Mononuclear cell (primary cell): ENCODE results near the gene SMARCAL1. TPM values are rescaled to one million over a fixed set of nuclear protein-coding genes. Genes with fewer than 3 reads are reported as not detected.

Experiments
- H3K27me3 ChIP-seq: 2 replicates; pipeline ENCODE4 v1.6.0; 2011; ENCODE audit warnings: low read length, control low read depth; ENCODE audit not compliant: insufficient read depth
- H3K4me1 ChIP-seq: 2 replicates; pipeline ENCODE4 v1.5.1; 2011; ENCODE audit warnings: mild to moderate bottlenecking, low read length, control low read depth; ENCODE audit not compliant: insufficient read depth
- H3K4me3 ChIP-seq: 2 replicates; pipeline ENCODE4 v1.5.1; 2011; ENCODE audit warnings: mild to moderate bottlenecking, low read length, moderate library complexity
- H3K9me3 ChIP-seq: 2 replicates; pipeline ENCODE4 v1.5.1; 2011; ENCODE audit warnings: low read depth, mild to moderate bottlenecking, control low read depth, low read length
- total RNA-seq: library from RNA; depleted of rRNA; stranded (reverse); fragments of >200 nt; gene quantifications from one replicate; pipeline ENCODE4 v1.2.3, GENCODE V29; 2012

Gene SMARCAL1
- total RNA-seq, 1 donor: 2.6 TPM

DNA sequence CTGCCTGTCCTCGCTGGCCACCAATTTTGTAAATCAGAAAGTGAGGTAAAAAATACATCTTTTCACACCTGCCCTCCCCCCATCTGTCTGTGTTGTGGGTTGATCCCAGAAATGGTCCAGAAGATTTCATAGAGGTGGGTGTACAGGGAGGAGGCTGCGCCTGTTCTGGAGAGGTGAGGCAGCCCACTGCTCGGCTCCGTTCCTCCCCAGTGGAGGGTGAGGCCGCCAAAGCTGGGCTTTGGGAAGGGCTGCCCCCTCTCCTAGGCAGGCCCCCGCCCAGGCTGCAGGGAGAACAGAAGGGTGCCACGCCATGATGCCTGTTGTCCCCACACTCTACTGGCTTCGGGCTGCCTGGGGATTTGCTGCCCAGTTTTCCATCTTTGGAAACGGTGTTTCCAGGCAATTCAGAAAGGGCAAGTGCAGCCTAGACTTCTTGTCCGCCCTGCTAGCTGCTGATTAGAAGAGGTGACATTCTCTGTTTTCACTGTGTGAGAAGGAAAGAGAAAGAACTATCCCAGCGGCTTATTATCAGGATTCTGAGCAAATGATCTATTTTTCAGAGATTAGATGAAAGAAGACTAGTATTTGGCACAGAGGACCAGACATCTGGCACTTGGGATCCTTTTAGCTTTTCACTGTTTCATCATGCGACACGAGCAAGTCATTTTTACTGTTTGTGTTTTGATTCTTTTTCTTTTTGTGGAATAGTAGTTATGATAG is 18.7 kb downstream of the SMARCAL1 start:
- H3K4me1 ChIP-seq: peaks cover 13% of the 10 kb centered on the region
- no peaks in the 10 kb centered on the region for H3K27me3 ChIP-seq
- H3K4me3 ChIP-seq: no peak overlapping the region

DNA sequence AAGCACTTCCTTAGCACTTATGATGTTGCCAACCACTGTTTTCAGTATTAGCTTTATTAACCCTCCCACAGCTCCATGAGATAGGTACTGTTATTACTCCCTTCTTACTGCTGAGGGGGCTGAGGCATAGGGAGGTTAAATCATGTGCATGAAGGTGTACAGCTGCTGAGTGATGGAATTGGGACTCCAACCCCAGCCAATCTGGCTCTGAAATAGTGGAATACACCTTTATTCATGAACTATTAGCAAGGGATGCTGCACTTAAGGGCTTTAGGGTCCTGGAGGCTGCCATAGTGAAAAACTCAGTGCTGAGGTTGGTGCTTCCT is 19.2 kb downstream of the SMARCAL1 start:
- peaks cover 13% of the 10 kb centered on the region for H3K4me1 ChIP-seq
- no peak overlapping the region for H3K4me3 ChIP-seq
- no peaks in the 10 kb centered on the region for H3K9me3 ChIP-seq
- no peaks in the 10 kb centered on the region for H3K27me3 ChIP-seq

More for the DNA sequence above, 18.7 kb downstream of the SMARCAL1 start:
- no peaks in the 10 kb centered on the region for H3K9me3 ChIP-seq

DNA sequence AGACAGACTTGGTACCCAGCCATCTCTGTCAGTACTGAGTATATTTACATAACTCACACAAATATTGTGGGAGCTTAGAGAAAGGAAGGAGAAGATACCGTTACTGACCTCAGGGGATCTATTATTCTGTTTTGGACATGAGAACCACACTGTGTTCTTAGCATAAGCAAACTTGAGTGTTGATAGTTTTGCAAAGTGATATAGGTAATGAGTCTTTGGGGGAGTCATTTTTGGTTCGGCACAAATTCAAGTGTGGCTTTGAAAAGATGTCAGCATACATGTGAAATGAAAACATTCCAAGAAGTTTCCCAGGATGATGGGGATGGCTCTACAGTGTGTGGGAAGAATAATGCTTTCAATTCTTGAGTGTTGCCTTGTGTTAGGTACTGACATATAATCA is 24.1 kb downstream of the SMARCAL1 start:
- H3K4me3 ChIP-seq: no peak overlapping the region
- no peaks in the 10 kb centered on the region for H3K9me3 ChIP-seq
- no peaks in the 10 kb centered on the region for H3K27me3 ChIP-seq
- H3K4me1 ChIP-seq: no peaks in the 10 kb centered on the region

DNA sequence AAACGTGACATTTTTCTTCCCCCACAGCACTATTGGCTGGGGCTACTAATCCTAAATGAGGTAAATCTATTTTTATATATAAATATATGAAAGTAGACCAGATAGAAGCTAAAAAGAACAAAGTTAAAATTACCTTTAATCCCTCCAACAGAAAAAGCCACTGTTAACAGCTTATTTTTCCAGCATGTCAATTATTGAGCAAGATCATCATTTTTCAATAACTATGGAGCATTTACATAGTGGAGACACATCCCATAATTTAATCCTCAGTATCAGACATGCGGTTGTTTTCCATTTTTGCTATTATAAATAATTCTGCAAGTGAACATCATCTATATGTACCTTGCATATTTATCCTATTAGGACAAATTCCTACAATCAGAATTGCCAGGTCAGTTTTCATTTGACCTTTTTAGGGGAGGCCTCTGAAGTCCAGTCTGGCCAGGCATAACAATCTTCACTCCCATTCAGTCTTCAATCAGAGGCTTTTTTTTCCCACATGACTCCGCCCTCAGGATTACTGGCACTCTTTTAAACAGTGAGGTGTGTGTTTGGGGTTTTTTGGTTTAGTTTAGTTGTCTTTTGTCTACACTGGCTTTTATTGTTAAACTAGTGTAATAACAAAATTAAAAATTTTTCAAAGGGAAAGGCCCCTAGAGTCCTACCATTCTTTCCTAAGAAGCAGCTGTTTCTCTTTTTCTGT is 29.2 kb downstream of the SMARCAL1 start:
- Histone ChIP-seq H3K9me3 (no peaks in the 10 kb centered on the region), H3K4me3 (no peak overlapping the region), H3K4me1 (no peaks in the 10 kb centered on the region), H3K27me3 (no peaks in the 10 kb centered on the region)

DNA sequence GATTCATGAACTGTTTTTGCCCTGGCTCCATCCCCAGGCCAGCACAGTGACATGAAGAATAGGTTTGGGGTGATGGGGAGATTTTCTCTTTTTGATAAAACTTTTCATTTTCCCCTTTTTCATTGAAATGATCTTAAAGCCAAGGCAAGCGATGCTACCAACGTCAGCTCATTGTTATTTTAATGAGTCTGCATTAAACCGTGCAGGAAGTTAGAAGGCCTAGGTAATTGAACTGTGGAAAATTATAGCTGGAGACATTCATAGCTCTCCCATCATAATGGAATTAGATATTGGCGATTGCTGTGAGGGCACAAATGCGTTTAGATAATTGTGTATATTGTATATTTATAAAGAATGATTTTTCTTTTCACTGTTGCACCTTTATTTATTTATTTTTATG is 33.2 kb downstream of the SMARCAL1 start:
- Histone ChIP-seq H3K4me1 (no peaks in the 10 kb centered on the region), H3K4me3 (no peak overlapping the region), H3K27me3 (no peaks in the 10 kb centered on the region), H3K9me3 (no peaks in the 10 kb centered on the region)

DNA sequence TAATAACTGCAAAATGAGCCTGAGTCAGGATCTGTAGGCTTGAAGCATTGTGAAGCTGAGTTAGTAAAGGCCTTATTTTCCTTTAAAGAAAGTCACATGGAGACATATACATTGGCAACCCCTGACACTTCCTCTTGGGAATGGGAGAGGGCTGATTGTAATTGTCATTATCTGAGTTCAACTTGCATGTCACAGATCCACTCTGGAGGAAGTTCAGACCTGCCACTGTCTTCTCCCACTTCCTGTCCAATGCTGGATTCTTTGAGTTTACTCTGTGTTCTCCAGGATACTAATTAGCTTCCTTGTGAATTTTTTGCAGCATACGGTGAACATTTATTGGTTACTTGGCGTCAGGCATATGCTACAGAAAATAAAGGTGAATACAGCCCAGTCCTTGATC is 34.1 kb downstream of the SMARCAL1 start:
- no peak overlapping the region for H3K4me3 ChIP-seq
- no peaks in the 10 kb centered on the region for H3K4me1 ChIP-seq
- no peaks in the 10 kb centered on the region for H3K27me3 ChIP-seq
- H3K9me3 ChIP-seq: no peaks in the 10 kb centered on the region

DNA sequence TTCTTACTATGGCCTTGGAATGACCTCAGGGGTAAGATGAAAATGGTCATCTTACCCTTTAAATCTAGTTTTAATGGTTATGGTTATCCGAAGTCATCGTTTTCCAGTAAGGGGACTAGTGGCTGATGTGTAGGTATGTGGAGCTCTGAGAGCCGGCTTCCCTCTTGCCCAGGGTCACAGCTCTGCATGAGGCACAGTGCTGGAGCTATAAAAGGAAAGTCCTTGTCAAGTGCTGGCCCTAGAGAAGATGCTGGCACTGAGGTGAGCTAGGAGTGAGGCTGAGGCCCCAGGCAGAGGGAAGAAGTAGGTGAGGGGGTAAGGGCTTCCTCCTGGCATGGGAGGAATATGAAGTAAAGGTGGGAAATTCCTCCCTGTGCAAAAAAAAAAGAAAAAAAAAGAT is 35.0 kb downstream of the SMARCAL1 start:
- Histone ChIP-seq H3K4me1 (no peaks in the 10 kb centered on the region), H3K9me3 (no peaks in the 10 kb centered on the region), H3K4me3 (no peak overlapping the region), H3K27me3 (no peaks in the 10 kb centered on the region)

DNA sequence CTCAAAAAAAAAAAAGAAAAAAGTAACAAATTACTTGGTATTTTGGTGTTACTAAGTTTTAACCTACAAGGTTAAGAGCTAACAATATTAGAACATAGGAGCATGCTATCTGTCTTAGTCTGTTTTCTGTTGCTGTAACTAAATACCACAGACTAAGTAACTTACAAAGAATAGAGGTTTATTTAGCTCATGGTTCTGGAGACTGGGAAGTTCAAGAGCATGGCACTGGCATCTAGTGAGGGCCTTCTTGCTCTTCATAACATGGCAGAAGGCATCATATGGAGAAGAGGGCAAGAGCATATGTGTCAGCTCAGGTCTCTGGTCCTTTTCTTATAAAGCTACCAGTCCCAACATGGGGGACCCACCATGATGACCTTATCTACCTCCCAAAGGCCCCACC is 36.5 kb downstream of the SMARCAL1 start:
- Histone ChIP-seq H3K4me1 (no peaks in the 10 kb centered on the region), H3K27me3 (no peaks in the 10 kb centered on the region), H3K4me3 (no peak overlapping the region), H3K9me3 (no peaks in the 10 kb centered on the region)

DNA sequence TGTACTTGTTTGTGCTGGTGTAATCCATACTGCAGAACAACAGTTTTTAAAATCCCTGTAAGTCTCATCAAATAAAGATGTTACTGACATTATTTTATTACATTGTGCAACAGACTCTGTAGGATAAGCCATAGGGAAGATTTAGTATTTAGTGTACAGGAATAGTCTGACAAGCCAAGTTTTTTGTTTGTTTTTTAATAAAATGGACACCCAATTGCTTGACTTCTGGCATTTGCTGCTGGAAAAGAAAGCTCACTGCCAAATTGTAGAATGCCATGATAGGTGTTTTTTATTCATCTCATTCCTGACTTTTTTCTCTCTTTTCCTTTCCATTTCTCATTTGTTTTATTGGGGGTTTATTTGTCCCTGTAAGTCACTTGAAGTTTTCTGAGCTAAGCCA is 38.1 kb downstream of the SMARCAL1 start:
- Histone ChIP-seq H3K4me1 (no peaks in the 10 kb centered on the region), H3K4me3 (no peak overlapping the region), H3K27me3 (no peaks in the 10 kb centered on the region), H3K9me3 (no peaks in the 10 kb centered on the region)

DNA sequence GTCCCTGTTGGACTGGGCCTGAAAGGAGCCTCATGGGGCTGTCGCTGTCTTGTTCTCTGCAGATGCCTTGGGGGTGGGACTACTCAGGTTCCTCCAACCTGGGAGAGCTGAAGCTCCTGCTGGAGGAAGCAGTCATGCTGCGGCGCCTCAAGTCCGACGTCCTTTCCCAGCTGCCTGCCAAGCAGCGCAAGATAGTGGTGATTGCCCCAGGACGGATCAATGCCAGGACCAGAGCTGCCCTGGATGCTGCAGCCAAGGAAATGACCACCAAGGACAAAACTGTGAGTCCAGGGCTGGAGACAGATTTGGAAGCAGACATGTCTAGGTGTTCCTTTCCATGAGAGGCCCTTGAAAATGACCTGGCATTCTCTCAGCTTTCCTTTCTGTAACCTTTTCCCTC is 38.5 kb downstream of the SMARCAL1 start:
- Histone ChIP-seq H3K4me1 (no peaks in the 10 kb centered on the region), H3K4me3 (no peak overlapping the region), H3K27me3 (no peaks in the 10 kb centered on the region), H3K9me3 (no peaks in the 10 kb centered on the region)

DNA sequence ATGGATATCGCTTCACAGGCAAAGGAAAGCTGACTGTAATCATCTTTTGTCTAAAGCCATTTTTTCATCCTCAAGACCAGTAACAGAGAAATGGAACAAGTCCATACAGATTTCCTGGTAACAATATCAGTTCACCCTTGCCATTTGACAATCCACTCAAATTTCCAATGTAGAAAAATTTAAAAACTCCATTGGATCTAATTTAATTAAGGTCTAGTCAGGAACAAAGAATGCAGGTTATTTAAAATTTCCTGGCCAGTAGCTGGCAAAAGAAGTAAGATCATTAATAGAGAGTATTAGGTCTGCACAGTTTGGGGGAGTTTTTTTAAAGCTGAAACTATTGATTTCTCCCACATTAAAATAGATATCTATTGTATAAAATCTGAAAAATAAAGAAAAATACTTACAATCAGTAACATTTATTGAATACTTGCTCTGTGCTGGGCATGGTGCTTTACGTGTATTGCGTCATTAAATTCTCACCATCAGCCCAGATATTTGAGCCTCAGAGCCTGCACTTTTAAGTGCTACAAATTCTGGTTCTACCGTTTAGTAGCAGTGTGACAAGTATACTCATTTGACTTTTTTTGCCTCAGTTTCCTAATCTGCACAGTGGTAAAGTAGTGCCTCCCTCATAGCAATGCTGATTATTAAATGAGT is 41.8 kb downstream of the SMARCAL1 start:
- no peaks in the 10 kb centered on the region for H3K9me3 ChIP-seq
- no peaks in the 10 kb centered on the region for H3K27me3 ChIP-seq
- H3K4me3 ChIP-seq: no peak overlapping the region
- H3K4me1 ChIP-seq: no peaks in the 10 kb centered on the region

DNA sequence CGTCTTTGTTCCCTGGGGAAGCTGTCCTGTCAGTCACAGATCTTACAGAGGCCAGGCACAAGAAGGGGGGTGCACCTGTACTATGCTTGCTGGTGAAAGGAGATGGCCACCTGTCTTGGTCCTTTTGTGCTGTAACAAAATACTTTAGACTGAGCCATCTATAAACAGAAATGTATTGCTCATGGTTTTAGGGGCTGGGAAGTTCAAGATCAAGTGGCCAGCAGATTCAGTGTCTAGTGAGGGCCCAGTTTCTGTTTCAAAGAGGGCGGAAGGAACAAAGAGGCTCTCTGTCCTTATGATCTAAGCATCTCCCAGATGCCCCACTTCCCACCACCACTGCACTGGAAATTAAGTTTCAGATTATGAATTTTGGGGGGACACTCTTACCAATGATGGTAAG is 50.9 kb downstream of the SMARCAL1 start:
- H3K27me3 ChIP-seq: no peaks in the 10 kb centered on the region
- H3K4me1 ChIP-seq: no peaks in the 10 kb centered on the region
- H3K9me3 ChIP-seq: no peaks in the 10 kb centered on the region
- H3K4me3 ChIP-seq: no peak overlapping the region

DNA sequence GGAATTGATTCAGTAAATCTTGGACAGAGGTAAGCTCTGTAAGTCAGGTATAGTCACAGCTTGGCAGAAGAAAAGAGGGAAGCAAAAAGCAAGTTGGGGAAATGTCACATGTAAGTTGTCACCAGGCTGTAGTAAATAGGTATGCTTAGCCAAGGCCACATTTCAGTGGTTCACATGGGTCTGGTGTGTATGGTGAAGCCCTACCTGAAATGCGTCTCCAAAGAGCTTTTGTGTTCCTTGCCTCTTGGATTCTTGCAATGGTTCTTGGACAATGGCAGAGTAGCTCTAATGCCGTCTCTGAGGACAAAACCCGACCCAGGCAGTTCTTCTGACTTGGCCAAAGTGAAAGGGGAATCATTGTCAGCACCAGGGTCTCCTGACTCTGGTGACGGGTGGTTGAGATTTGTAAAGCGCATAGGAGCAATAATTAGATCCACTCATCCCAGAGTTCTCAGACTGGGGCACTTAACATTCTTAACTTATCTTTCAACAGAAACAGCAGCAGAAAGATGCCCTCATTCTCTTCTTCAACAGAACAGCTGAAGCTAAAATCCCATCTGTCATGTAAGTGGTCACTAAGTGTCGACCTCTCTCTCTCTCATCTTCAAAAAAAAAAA is 51.9 kb downstream of the SMARCAL1 start:
- no peaks in the 10 kb centered on the region for H3K27me3 ChIP-seq
- H3K4me3 ChIP-seq: no peak overlapping the region
- H3K4me1 ChIP-seq: no peaks in the 10 kb centered on the region
- no peaks in the 10 kb centered on the region for H3K9me3 ChIP-seq

DNA sequence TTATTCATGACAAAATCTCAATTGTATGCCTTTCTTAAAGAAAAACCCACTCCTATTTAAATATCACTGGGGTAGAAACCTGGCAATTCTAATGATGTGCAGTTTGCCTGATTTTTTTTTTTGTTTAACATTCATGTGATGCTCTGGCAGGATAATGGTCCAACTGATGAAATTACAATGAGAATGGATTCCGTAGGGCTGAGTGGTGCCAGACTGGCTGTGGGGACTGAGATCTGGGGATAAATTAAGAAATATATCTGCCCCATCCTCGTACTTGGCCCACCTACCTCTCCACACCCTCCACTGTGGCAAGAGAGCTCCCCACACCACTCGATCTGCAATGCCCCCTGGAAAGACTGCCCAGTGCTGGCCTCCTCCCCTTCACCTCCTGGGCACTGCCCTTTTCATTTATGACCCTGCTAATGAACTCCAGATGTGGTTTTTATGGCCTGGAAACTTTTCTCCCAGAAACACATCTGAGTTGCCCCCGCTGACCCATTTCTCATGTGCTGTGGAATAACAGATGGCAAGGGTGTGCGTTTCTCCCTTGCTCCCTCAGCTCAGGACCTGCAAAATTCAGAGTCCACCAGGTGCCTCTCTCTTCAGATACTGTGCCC is 53.4 kb downstream of the SMARCAL1 start:
- Histone ChIP-seq H3K4me1 (no peaks in the 10 kb centered on the region), H3K27me3 (no peaks in the 10 kb centered on the region), H3K4me3 (no peak overlapping the region), H3K9me3 (no peaks in the 10 kb centered on the region)

DNA sequence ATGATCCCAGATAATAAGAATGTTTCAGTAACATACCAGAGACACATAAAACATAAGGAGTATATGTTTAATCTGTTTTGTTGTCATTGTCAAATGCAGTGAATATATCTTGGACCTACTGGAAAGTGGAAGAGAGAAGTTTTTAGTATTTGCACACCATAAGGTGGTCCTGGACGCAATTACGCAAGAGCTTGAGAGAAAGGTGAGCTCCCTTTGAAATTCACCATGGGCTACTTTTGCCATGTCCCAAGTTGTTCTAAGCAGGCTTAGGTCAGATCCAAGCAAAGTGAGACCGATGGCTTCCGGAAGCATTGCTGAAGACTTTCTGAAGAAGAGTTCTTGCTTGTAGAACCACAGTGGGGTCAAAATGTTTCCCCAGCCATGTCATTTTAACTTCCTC is 55.6 kb downstream of the SMARCAL1 start:
- Histone ChIP-seq H3K4me1 (no peaks in the 10 kb centered on the region), H3K4me3 (no peak overlapping the region), H3K27me3 (no peaks in the 10 kb centered on the region), H3K9me3 (no peaks in the 10 kb centered on the region)
